ENCODE measurements around the gene OVCA2. TPM values are rescaled to one million over a fixed set of nuclear protein-coding genes. Genes with fewer than 3 reads are reported as not detected.
"Not testable (repeated sequence)": the region's sequence is repeated elsewhere in the genome, so short reads cannot be mapped to it uniquely, and the experiment has no call there.

The OVCA2 gene
- total RNA-seq, 2 donors from 2014 or later, result 35.5 to 49.8 TPM

GRCh38 chr17:2008332-2009126 is 33.3 kb upstream of the OVCA2 start:
- no peak overlapping the region for H3K4me3 Mint-ChIP-seq
- no peak for ATAC-seq
- H3K27ac Mint-ChIP-seq, result no peak overlapping the region
- peaks cover 6 to 7% of the 10 kb centered on the region in 2 donors for H3K27me3 Mint-ChIP-seq
- H3K4me1 Mint-ChIP-seq (ENCODE audit: low read depth in 2 of 2), result peaks cover 0 to 3% of the 10 kb centered on the region in 2 donors
- H3K9me3 Mint-ChIP-seq, result no peaks in the 10 kb centered on the region
- DNase-seq (ENCODE audit: low spot score), result no peak
- no peaks in the 10 kb centered on the region for H3K36me3 Mint-ChIP-seq

DNA sequence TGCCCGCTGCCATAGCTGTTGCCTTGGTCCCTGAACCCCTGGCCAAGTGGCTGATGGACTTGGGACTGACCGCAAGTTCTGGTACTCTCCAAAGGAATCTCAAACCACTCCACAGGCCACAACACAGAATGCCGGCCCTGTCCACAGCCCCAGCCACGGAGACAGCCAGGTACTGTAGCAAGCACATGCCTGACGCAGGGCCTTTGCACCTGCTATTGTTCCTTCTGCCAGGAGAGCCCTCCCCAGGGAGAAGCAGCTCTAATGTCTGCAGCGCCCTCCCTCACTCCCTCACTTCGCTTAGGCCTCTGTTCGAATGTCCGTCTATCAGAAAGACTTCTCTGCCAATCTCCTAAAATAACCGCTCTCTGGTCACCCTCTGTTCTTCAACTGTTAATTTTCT is 32.1 kb upstream of the OVCA2 start:
- no peak overlapping the region for H3K27ac Mint-ChIP-seq
- no peaks in the 10 kb centered on the region for H3K36me3 Mint-ChIP-seq
- no peak for ATAC-seq

DNA sequence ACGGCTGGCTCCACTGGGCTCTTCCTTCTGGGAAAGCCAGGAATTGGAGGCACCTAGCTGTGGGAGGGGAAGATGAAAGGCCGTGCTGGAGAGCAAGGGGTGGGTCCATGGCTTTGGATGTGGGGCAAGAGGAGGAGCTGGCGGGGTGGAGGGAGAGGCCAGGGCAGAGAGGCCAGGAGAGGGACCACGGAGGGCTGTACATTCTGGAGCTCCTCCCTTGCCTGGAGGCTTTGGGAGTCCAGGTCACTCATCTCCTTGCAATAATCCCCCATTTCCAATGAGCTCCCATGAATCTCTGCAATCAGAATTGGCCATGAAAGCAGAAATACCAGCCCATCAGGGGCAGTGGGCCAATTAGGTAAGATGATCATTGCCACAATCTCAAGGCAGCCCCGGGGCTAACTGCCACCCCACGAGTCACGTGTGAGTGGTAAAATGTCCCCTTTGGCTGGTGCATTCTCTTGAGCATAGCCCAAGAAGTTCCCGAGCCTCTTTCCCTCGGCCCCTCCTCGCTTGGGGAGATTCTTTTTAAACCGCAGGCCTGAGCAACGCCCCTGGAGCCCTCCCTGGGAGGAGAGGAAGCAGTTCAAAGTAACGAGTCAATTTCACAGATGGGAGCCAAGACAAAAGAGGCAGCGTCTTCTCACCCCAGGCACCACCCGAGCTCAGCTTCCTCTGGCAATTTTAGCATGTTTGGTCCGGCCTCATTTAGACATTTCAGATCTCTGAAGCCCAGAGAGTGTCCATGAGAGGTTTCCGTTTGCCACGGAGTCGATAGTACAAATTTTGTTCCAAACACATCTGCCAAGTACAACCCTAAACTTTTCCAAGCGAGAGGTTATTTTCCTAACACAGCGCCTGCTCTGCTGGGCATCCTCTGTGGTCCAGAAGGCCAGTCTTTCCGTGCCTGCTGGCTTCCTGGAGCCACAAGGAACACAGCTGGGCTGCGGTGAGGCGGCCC is 30.1 kb upstream of the OVCA2 start:
- DNase-seq (ENCODE audit: low spot score) (no peak), ATAC-seq (no peak)
- Mint-ChIP-seq H3K9me3 (no peaks in the 10 kb centered on the region), H3K27me3 (peaks cover 9 to 25% of the 10 kb centered on the region in 2 donors), H3K27ac (no peak overlapping the region), H3K4me1 (ENCODE audit: low read depth in 2 of 2) (peaks cover 0 to 3% of the 10 kb centered on the region in 2 donors), H3K36me3 (no peaks in the 10 kb centered on the region), H3K4me3 (no peak overlapping the region)

More for the DNA sequence above, 32.1 kb upstream of the OVCA2 start:
- no peak for DNase-seq (ENCODE audit: low spot score)
- Mint-ChIP-seq H3K27me3 (peaks cover 7 to 17% of the 10 kb centered on the region in 2 donors), H3K4me3 (no peak overlapping the region), H3K9me3 (no peaks in the 10 kb centered on the region), H3K4me1 (ENCODE audit: low read depth in 2 of 2) (peaks cover 0 to 3% of the 10 kb centered on the region in 2 donors)

DNA sequence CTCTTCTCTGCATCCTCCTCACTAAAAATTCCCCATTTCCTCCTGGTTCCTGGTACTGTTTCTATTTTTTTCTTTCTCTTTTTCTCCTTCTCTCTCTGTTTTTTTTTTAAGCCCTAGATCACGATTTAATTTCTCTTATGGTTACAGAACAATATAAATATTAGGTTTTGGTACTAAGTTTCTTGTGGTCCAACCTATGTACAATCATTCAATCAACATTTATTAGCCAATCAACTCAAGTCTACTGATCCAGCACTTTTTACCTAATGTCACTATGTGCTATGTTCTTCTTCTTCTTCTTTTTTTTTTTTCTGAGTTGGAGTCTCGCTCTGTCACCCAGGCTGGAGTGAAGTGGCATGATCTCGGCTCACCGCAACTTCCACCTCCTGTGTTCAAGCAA is 29.3 kb upstream of the OVCA2 start:
- H3K27me3 Mint-ChIP-seq, result peaks cover 9 to 25% of the 10 kb centered on the region in 2 donors
- ATAC-seq (no peak), DNase-seq (ENCODE audit: low spot score) (no peak)
- H3K27ac Mint-ChIP-seq, result no peak overlapping the region
- peaks cover 0 to 3% of the 10 kb centered on the region in 2 donors for H3K4me1 Mint-ChIP-seq (ENCODE audit: low read depth in 2 of 2)
- no peaks in the 10 kb centered on the region for H3K36me3 Mint-ChIP-seq
- H3K4me3 Mint-ChIP-seq, result no peak overlapping the region
- H3K9me3 Mint-ChIP-seq, result no peaks in the 10 kb centered on the region

DNA sequence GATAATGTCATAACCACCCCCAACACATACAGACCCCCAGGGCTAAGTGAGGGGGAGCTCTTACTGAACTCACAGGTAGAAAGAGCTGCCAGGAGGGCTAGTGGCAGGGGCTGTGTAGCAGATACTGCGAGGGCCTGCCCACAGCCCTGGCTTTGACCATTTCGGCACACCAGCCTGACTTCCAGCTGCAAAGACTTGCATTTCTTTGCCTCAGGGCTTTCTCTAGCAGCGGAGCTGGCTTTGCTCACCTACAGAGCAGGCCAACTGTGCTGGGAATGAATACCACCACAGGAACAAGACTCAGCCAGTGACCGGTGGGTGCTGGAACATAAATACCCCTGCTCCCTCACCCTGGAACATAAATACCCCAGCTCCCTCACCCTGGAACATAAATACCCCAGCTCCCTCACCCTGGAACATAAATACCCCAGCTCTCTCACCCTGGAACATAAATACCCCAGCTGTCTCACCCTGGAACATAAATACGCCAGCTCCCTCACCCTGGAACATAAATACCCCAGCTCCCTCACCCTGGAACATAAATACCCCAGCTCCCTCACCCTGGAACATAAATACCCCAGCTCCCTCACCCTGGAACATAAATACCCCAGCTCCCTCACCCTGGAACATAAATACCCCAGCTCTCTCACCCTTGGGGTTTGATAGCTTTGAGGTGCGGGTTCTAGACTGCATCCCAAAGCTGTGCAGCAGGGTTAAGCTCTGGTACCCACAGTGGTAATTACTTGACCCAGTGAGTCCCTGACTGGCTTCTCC is 28.4 kb upstream of the OVCA2 start:
- not testable (repeated sequence) for H3K9me3 Mint-ChIP-seq; DNase-seq (ENCODE audit: low spot score); ATAC-seq; H3K27ac Mint-ChIP-seq; H3K36me3 Mint-ChIP-seq; H3K4me1 Mint-ChIP-seq (ENCODE audit: low read depth in 2 of 2); H3K4me3 Mint-ChIP-seq
- H3K27me3 Mint-ChIP-seq, result peaks cover 16 to 25% of the 10 kb centered on the region in 2 donors

GRCh38 chr17:2013994-2014317 is 27.9 kb upstream of the OVCA2 start:
- no peak for DNase-seq (ENCODE audit: low spot score)
- Mint-ChIP-seq H3K27ac (no peak overlapping the region), H3K4me1 (ENCODE audit: low read depth in 2 of 2) (peaks cover 0 to 3% of the 10 kb centered on the region in 2 donors), H3K27me3 (peaks cover 17 to 29% of the 10 kb centered on the region in 2 donors), H3K9me3 (no peaks in the 10 kb centered on the region), H3K36me3 (no peaks in the 10 kb centered on the region), H3K4me3 (no peak overlapping the region)
- ATAC-seq, result no peak

GRCh38 chr17:2015314-2015713 is 26.5 kb upstream of the OVCA2 start:
- Mint-ChIP-seq H3K27ac (no peak overlapping the region), H3K4me1 (ENCODE audit: low read depth in 2 of 2) (peaks cover 0 to 3% of the 10 kb centered on the region in 2 donors), H3K4me3 (no peak overlapping the region), H3K9me3 (no peaks in the 10 kb centered on the region), H3K36me3 (no peaks in the 10 kb centered on the region), H3K27me3 (peaks cover 22 to 43% of the 10 kb centered on the region in 2 donors)
- ATAC-seq (no peak), DNase-seq (ENCODE audit: low spot score) (no peak)

- H3K9me3 Mint-ChIP-seq, result no peaks in the 10 kb centered on the region
- no peak overlapping the region for H3K27ac Mint-ChIP-seq
- no peak overlapping the region for H3K4me3 Mint-ChIP-seq
- DNase-seq (ENCODE audit: low spot score) (no peak), ATAC-seq (no peak)
- H3K27me3 Mint-ChIP-seq, result peaks cover 22 to 45% of the 10 kb centered on the region in 2 donors
- no peaks in the 10 kb centered on the region for H3K36me3 Mint-ChIP-seq
- peaks cover 0 to 3% of the 10 kb centered on the region in 2 donors for H3K4me1 Mint-ChIP-seq (ENCODE audit: low read depth in 2 of 2)
Observed at GRCh38 chr17:2016494-2016893, 25.3 kb upstream of the OVCA2 start.

DNA sequence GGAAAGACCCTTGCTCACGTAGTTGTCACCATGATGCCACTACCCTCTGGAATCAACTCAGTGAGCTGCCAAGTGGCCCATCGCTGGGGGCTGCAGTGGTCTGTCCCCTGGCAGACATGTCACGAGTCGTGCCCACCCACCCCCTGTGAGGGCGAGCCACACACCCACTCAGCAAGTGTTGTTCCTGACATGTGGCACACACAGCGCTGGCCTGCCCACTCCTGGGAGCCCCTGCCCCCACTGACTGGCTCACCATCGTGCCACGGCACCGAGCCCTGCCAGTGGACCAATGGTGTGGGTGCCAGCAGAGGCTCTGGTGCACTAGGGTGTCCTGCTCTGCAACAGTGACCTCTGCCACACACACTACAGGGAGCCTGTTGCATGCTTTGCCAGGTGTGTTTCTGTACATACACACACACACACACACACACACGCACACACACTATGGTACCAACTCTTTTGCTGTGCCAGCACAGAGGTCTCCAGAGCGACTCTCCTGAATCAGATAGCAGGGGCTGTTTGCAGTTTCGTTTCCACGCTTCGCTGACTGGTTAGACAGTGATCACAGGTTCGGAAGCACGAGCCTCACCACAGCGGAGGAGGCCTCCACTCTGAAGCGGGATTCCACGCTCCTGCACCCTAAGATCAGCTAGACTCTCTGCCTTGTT is 24.4 kb upstream of the OVCA2 start:
- ATAC-seq (peak in 1 of 2 donors; percentile 3), DNase-seq (ENCODE audit: low spot score) (no peak)
- Mint-ChIP-seq H3K9me3 (no peaks in the 10 kb centered on the region), H3K4me1 (ENCODE audit: low read depth in 2 of 2) (peaks cover 0 to 3% of the 10 kb centered on the region in 2 donors), H3K27ac (no peak overlapping the region), H3K36me3 (no peaks in the 10 kb centered on the region), H3K4me3 (no peak overlapping the region), H3K27me3 (peaks cover 21 to 42% of the 10 kb centered on the region in 2 donors)

DNA sequence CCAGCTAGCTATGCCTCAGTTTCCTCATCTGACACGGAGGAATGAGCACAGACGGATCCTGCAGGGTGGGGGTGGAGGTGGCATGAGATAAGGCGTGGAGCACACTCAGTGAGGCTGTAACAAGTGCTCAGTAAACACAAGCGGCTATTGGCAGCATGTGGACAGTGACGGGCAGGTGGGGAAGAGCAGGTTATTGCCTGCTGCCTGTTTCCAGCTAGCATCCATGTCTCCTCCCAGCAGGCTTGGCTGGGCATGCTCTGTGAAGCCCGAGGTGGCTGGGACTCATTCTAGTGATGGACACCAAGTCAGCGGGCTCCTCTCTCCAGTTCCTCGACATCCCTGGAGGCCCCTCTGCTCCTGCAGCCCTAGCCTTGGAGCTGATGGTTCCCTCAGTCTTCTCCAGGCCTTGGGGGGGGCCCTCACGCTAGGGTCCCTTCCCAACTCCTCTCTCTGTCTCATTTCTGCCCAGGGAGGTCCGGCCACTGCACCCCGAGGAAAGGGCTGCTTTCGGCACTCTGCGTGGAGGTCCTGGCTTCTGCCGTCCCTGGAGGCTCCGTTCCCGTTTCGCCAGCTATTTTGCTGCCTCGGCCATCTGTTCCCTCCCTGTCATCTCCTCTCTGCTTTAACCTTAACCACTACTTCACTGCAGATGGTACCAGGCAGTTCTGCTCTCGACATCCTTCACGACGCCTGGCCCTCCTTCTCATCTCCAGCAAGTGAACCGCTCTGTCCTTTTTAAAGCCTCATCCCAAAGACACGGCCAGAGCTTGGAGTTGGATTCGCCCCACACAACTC is 22.9 kb upstream of the OVCA2 start:
- Mint-ChIP-seq H3K27ac (no peak overlapping the region), H3K4me3 (no peak overlapping the region), H3K9me3 (no peaks in the 10 kb centered on the region), H3K27me3 (peaks cover 17 to 41% of the 10 kb centered on the region in 2 donors), H3K36me3 (no peaks in the 10 kb centered on the region), H3K4me1 (ENCODE audit: low read depth in 2 of 2) (no peaks in the 10 kb centered on the region)
- ATAC-seq (no peak), DNase-seq (ENCODE audit: low spot score) (no peak)

- ATAC-seq, result no peak
- Mint-ChIP-seq H3K36me3 (no peaks in the 10 kb centered on the region), H3K9me3 (no peaks in the 10 kb centered on the region), H3K4me1 (ENCODE audit: low read depth in 2 of 2) (no peaks in the 10 kb centered on the region), H3K27ac (no peak overlapping the region), H3K27me3 (peaks cover 16 to 33% of the 10 kb centered on the region in 2 donors), H3K4me3 (no peak overlapping the region)
- no peak for DNase-seq (ENCODE audit: low spot score)
Observed at GRCh38 chr17:2019723-2020122, 22.1 kb upstream of the OVCA2 start.

DNA sequence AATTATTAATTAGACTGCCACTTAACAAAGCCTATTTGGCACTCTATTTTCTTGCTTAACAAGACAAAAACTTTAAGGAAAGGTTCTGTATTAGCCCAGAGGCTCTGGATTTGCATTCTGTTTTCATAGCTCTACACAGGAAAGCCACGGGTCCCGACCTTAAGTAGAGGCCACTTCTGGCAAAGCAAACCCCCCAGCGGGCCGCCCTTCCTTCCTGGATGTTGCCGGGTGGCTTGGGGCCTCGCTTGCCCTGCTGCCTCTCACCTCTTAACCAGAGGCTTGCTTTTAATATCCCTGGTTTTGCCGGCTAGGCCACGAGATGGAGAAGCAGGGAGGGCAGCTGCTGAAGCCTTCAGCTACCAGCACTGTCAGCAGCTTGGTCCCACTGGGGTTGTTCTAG is 21.1 kb upstream of the OVCA2 start:
- ATAC-seq (no peak), DNase-seq (ENCODE audit: low spot score) (no peak)
- Mint-ChIP-seq H3K4me1 (ENCODE audit: low read depth in 2 of 2) (peaks cover 0 to under 1% of the 10 kb centered on the region in 2 donors), H3K36me3 (no peaks in the 10 kb centered on the region), H3K4me3 (no peak overlapping the region), H3K27me3 (peaks cover 15 to 25% of the 10 kb centered on the region in 2 donors), H3K27ac (no peak overlapping the region), H3K9me3 (no peaks in the 10 kb centered on the region)

Measured in natural killer cell treated with Interleukin-12 subunit alpha and Interleukin-12 subunit beta and Interleukin-15 and Interleukin-18, amount 100 ng/mL, for 72 hours (primary cell).